ENCODE measurements around the gene SLC25A36.

The SLC25A36 gene, protein sequence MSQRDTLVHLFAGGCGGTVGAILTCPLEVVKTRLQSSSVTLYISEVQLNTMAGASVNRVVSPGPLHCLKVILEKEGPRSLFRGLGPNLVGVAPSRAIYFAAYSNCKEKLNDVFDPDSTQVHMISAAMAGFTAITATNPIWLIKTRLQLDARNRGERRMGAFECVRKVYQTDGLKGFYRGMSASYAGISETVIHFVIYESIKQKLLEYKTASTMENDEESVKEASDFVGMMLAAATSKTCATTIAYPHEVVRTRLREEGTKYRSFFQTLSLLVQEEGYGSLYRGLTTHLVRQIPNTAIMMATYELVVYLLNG

DNA sequence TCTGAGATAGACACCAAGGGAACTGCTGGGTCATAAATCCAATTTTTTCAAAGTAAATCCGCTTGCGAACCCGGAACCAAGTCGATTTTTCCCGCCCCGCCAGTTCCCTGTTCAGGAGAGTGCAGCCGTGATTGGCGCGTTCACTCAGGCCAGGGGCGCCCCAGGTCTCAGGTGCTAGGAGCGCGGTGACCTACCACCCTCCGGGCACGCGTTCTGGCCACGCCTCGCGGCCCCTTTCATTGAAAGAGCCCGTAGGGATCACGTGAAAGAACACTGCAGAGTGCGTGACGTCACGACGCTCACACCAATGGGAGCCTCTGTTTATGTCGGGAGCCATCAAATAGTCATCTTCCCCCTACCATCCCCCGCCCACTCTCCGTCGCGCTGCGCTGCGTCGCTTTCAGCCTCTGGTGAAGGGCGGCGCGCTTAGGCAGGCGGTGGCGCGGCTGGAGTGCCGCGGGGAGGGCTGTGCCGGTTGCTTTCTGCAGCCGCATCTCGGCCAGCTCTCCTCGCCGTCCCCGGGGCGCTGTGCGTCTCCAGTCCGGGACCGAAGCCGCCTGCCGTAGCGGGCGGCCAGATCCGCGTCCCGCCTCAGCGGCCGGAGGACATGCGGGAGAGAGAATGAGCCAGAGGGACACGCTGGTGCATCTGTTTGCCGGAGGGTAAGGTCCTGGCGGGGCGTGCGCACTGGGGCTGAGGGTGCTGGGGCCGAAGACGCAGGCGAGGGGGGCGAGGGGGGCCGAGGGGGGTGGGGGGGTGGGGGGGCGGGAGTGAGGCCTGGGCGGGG, at the start of gene SLC25A36:
Gene SLC25A36 (plus strand): TSS at position 403 of the 787 bp plus-strand sequence. CDS start 219 bp downstream, at position 622.
- DNase-seq: peak; percentile 98

DNA sequence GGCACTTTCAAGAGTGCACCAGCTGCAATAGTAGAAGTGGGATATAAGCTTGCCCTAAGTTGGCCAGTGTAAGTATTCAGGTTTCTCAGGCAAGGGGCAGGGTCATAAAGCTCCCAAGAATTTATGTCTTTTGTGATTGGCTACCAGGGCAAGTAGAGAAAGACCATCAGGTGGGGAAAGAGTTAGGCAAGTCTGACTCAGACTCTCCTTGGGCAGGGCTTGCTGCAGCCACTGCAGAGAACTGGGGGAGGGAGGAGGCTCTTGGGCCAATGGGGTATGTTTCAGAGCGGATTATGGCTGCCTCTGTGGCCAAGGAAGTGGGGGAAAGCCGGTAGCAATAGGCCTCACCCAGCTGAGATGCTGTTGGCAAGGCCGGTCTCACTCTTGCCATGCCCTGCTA, 44.6 kb upstream of the SLC25A36 start:
- no peak for DNase-seq

DNA sequence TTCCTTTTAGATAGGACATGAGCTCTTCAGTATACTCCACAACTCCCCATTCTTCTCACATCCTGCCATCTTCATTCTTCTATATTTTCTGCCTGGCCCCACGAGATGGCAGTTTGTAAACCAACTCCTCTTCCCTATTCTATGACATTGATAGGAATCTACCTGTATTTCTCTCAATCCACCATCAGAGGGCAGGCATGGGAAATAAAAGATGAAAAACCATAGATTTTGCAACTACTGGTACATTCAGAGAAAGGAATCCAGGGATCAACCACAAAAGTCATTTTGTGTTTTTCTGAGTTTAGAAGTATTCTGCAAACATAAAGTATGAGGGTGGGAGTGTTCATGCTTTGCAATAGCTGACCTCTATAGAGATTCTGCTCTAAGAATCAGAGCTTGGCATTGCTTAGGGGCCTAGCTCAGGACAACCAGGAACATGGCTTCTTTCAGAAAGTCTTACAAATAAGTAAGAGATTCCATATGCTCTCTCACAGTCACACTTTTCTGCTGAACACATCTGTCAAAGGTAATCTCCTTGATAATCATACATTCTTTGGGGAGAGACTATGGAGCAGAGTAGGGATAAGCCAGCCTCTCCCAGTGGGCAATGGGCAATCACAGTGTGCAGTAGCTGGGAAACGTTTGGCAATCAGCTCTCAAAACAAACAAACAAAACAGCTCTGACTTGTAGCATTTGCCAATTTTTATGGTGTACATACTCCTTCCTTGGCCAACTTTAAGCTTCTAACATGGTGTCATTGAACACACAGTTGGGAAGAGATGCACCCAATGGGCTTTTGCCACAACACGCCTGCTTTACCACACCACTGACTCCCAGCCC, 43.1 kb upstream of the SLC25A36 start:
- DNase-seq: peak; percentile 14

DNA sequence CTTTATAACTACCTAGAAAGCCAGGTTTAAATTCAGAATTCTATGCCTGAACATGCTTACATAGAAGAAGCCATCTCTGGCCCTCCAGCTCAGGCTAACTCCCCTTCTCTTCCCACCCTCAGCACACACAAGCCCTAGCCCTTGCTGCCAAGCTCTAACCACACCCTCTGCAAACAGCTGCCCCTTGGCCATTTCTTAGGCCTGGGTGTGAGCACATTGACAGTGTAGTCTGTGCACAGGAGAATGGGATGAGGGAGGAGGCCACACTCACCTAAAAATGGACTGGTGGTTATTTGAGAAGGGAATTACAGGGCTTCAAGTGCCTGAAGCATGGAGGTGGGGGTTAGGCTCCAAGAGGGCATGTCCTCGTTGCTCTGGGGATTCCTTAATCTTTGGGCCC, 42.3 kb upstream of the SLC25A36 start:
- no peak for DNase-seq

DNA sequence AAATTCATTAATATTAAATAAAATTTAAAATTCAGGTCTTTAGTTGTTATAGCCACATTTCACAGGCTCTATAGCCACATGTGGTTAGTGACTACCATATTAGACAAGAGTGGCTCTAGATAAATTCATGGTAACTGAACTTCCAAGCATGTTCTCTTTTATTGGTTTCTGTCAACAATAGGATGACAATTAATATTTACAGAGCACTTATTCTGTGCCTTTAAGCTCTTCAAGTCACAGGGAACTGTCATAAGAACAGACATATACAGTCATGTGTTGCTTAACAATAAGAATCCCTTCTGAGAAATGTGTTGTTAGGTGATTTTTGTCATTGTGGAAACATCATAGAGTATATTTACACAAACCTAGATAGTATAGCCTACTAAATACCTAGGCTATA, 38.8 kb upstream of the SLC25A36 start:
- DNase-seq: no peak

DNA sequence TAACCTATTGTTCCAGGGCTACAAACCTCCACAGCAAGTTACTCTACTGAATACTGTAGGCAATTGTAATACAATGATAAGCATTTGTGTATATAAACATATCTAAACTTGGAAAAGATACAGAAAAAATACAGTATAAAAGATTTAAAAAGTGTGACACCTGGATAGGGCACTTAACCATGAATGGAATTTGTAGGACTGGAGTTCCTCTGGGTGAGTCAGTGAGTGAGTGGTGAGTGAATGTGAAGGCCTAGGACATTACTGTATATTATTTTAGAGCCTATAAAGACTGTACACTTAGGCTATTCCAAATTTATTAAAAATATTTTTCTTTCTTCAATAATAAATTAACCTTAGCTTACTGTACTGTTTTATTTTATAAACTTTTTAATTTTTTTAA, 38.4 kb upstream of the SLC25A36 start:
- DNase-seq: no peak

DNA sequence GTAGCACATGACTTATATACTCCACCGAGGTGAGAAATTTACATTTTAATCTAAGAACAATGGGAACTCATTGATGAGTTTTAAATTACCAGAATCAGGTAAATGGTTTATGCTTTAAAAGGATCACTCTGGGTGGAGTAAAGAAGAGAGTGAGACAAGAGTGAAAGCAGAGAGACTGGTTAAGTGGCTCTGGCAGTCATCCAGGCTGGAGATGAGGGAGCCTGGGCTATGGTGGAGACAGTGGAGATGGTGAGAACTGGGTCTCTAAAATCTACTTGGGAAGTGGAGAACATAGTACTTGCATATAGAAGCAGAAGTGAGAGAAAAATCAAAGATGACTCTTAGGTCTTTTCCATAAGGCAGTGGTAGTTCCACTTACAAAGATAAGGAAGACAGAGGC, 37.1 kb upstream of the SLC25A36 start:
- DNase-seq: no peak

DNA sequence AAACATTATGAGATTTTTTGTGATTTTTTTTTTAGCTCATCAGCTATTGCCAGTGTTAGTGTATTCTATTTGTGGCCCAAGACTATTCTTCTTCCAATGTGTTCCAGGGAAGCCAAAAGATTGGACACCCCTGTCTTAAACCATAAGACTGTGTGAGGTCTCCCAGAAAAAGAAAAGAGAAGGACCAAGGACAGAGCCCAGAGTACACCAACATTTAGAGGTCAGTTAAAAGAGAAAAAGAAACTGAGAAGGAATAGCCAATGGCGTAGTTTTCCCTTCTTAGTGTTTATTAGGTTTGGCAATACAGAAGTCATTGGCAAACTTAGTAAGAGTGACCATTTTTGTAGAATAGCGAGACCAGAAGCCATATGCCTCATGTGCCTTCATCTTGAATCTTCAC, 36.1 kb upstream of the SLC25A36 start:
- DNase-seq: no peak

DNA sequence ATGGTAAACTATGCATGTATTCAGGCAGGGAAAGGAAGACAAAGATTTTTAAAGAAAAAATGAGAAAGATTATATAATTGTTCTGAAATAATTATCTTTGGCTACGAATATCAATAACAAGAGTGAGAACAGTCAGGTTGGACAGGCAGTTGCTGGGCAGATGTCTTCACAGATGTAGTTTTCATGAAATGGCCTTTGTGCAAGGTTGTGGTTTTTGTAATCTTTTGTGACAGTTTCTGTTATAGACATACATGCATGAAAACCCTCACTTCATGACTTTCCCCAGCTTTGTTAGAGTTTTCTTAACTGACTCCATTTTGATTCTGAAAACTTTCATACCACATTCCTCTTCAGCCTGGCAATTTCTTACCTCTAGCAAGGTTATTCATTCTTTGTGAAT, 34.9 kb upstream of the SLC25A36 start:
- no peak for DNase-seq

DNA sequence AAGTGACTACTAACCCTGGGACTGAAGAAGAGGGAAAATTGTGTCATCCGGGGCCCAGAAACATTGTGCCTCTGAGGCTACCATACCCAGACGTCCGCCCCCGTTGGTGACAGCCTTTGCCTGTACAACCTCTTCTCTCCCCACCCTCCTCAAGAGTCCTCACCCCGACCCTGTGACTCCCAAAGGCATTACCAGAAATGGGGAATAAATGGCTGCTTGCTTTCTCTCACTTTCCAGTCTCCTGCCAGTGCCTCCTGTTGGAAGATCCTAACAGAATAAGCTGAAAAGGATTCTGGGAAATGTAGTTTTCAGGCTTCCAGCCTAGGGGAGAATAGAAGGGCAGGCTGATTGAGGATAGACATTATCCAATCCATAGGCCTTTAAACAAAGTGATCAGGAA, 30.8 kb upstream of the SLC25A36 start:
- DNase-seq: no peak

DNA sequence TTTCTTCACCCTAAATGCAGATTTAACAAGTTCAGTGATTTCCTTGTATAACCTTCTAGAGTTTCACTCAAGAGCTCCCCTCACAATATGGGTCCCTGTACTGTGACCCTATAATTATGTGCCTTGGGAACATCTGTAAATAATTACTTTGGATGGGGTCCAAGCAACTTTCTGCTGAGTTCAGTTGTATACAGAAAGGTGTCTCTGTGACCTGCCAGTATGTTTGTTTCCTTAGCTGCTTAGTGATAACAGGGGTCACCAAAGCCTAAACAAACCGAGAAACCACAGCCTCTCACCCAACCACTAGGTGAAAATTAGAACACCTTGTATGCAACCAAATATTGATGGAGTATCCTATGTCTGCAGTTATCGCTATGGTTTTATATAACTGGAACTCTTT, 29.8 kb upstream of the SLC25A36 start:
- no peak for DNase-seq

DNA sequence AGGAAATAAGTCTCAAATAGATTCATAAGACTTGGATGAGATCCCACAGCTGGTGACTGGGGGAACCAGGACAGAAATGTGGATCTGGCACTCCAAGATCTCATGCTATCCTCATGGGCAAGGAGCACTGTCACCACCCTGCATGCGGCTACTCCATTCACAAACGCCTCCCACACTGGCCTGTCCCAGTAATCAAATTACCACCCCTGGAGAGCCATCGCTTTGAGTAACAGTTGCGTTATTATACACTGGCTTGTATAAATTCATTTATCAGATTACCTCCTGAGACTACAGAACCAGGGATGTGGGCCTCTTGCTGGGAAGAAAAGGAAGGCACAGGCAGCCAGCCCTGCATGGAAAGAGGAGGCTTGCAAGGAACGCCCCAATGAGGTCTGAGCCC, 27.9 kb upstream of the SLC25A36 start:
- DNase-seq: no peak

DNA sequence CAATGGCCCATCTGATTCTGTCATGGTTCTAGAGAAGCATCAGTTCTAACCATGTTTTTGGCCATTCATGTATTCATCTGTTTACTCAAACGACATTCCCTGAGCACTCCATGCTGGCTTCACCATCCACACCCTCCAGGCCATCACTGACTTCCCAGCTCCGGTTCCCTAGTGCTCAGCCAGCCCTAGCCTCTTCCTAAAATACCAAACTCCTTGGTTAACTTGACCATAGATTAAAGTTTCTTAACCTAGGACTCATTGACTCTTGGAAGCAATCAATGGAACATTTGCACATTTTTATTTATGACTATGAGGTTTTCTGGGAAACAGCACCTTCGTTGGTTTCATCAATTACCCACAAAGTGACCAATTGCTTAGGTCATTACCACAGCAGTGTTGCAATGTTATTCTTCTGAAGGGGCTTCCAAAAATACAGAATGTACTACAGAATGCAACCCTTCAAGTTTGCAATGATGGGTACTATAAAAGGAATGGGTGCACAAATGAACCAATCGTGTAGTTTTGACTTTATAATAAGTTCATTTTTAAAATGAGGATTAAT, 27.2 kb upstream of the SLC25A36 start:
- DNase-seq: no peak

DNA sequence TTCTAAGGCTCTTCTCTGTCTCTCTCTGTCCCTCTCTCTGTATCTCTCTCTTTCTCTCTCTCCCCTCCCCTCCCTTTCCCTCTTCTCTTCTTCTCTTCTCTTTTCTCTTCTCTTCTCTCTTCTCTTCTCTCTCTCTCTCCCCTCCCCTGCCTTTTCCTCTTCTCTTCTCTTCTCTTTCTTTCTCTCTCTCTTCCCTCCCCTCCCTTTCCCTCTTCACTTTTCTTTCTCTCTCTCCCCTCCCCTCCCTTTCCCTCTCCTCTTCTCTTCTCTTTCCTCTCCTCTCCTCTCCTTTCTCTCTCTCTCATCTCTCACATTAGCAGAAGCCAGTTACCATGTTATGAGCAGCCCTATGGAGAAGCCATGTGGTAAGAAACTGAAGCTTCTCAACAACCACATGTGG, 25.0 kb upstream of the SLC25A36 start:
- DNase-seq: no peak

DNA sequence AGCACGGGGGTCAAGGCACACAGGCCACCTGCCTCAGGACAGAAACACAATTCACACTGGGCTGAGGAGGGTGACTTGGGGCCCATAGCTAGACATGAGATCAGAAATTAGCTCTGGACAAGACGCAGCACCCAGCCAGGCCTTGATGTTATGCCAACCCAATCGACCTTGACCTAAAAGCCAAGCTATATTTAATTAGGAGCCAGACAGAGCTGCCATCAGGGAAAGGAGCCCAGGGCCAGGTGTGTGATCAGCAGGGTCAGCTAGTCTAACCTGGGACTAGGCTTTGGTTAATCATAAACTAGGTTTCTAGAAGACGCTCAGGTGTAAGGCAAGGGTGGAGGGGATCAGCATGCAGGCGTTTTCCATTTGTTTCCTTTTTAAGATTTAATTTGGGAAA, 23.9 kb upstream of the SLC25A36 start:
- DNase-seq: no peak

DNA sequence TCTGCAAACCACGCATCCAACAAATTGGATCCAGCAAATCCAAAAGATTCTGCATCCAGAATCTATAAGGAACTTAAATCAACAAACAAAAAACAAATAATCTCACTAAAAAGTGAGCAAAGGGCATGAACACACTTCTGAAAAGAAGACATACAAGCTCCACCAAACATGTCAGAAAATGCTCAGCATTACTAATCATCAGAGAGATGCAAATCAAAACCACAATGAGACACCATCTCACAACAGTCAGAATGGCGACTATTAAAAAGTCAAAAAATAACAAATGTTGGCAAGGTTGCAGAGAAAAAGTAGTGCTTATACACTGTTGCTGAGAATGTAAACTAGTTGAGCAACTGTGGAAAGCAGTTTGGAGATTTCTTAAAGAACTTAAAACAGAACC, 21.6 kb upstream of the SLC25A36 start:
- no peak for DNase-seq

DNA sequence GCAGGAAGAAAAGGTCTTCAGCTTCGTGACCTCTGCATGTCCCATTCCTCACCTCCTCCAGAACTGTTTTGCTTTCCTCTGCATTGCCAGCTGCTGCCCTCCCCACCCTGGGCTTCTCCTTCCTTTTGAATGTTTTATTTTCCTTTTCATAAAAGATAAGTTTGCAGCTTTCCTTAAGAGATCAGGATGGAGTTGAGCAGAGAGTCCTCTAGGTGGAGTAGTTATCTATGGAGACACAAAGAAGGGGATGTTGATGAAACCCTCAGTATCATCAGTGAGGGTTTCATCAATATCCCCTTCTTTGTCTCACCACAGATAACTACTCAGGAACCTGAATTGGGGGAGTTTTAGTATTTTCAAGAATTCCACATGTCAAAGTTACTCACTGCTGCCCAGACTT, 19.0 kb upstream of the SLC25A36 start:
- DNase-seq: no peak

DNA sequence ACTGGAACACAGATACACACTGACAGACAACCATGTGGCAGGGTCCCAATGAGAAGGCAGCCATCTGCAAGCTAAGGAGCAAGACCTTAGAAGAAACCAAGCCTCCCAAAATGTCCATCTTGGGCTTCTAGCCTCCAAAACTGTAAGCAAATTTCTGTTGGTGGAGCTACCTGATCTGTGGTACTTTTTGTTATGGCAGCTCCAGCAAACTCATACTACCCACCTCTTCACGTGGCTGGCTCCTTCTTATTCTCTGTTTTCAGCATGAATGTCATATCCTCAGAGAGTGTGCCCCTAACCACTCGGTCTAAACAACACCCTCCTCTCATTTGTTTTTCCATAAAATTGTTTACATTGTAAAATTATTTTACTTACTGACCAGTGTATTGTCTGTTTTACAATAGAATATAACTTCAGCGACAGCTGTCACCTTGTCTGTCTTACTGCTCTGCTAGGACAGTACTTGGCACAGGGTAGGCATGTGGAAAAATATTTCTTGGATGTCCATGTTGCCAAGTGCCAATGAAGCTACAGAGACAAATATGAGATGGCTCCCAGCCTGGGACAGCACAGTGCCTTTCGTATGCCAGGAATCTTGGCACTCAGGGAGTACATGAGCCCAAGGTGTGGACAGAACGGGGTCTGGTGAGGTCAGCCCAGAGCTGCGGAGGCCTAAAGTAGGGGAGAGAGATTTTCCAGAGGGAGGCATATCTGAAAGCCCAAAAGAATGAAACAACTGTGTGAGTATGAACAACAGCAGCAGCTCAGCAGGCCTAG, 17.4 kb upstream of the SLC25A36 start:
- DNase-seq: no peak

DNA sequence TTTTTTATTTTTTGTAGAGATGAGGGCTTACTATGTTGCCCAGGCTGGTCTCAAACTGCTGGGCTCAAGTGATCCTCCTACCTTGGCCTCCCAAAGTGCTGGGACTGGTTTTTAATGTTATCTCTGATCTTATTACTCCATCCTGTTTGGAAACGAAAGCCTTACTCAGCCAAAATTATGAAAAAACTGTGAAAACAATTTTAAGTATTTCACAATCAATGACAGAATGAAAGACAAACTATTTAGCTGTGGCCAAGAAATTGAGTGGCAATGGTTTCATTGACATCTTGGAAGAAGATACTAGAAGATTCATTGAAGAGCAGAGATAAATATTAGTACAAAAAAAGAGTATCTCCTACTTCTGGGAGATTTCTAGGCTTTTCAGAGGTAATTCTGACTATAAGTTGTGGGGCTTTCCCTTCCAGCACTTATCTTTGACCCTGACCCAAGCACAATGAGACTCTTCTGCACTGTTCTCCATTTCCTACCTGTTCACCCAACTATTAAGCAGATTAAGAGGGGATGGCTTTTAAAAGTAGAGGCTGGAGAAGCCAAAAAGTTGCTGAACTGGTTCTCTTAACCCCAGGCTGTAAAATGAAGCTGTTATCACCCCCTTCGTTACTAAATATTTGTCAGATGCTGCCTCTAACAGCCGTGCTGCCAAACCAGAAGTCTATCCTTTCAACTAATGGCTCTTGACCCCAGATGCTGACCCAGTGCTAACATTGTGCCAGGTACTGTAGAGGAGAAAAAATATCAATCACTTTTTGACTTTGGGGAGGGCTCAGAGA, 14.2 kb upstream of the SLC25A36 start:
- DNase-seq: no peak

DNA sequence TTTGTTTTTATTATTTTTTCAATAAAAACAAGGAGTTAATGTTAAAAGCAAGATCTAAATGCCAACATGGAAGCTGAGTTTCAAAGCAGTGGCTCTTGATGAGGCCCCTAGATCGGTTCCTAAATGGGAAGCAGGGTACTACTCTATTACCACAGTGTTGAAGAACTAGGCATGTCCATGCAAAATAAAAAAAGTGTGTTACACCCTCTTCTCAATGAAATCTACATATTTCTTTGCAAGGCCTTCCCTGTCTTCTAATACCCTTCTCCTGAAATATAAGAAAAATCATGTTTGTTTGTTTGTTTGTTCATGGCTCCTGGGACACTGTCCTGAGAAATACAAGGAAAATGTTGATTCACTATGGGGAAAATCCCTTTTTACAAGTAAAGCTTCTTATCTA, 12.2 kb upstream of the SLC25A36 start:
- DNase-seq: no peak

DNA sequence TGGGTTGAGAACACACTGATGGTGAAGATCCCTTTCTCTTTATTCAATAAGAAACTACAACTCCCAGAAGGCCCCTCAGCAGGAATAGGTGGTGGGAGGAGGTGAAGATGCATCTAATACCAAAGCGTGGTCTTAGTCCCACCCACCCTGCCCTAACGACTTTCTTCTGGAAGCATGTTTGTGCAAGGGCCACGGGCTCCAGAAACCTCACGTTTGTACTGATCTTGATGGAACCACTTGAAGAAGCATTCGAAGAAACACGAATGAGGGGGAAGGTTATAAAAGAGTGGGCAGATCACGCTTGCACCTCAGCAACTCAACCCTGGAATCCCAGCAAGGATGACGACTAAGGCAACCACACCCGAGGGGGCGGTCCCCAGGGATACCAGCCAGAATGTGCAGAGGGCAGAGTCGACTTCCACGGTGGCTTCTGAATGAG, 10.6 kb upstream of the SLC25A36 start:
- no peak for DNase-seq

DNA sequence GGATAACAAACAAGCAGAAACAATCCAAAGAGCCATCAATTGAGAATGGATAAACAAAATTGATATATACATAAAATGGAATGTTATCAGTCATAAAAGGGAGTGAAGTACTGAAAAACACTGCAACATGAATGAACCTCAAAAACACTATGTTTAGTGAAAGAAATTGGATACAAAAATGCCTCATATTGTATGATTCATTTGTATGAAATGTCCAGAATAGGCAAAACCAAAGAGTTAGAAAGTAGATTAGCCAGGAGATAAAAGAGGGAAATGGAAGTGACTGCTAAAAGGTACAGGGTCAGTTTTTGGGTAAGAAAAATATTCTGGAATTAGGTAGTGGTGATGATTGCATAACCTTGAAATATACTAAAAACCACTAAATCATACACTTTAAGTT, 9.8 kb upstream of the SLC25A36 start:
- DNase-seq: no peak
